HEK293 (cell line): ENCODE measurements around the gene GALNT6.

Experiments
- BCL11A ChIP-seq: fragments of 450-650 bp; formaldehyde crosslinking; IDR thresholded peaks from 2 replicates; pipeline ENCODE4 v1.5.1; 2016; ENCODE audit warnings: low read depth, missing biosample characterization, missing genetic modification characterization
- GLI4 ChIP-seq: fragments of 450-650 bp; formaldehyde crosslinking; IDR thresholded peaks from 2 replicates; pipeline ENCODE4 v1.5.1; 2016; ENCODE audit warnings: missing biosample characterization, missing genetic modification characterization
- GLIS2 ChIP-seq: fragments of 450-650 bp; formaldehyde crosslinking; IDR thresholded peaks from 2 replicates; pipeline ENCODE4 v1.5.1; 2016; ENCODE audit warnings: missing biosample characterization, missing genetic modification characterization
- HOXC10 ChIP-seq: sonication (generic); formaldehyde crosslinking; IDR thresholded peaks from 2 replicates; pipeline ENCODE4 v1.8.1; 2023; ENCODE audit warnings: mild to moderate bottlenecking, missing genetic modification reagents
- HOXD13 ChIP-seq: sonication (generic); formaldehyde crosslinking; IDR thresholded peaks from 2 replicates; pipeline ENCODE4 v1.8.0; 2022; ENCODE audit warnings: missing genetic modification reagents, borderline replicate concordance
- KLF10 ChIP-seq: fragments of 450-650 bp; IDR thresholded peaks from 2 replicates; pipeline ENCODE4 v1.5.1; 2018; ENCODE audit warnings: missing biosample characterization, mild to moderate bottlenecking, missing genetic modification characterization
- KLF9 ChIP-seq: fragments of 450-650 bp; formaldehyde crosslinking; IDR thresholded peaks from 2 replicates; pipeline ENCODE4 v1.5.1; 2016; ENCODE audit warnings: missing biosample characterization, missing genetic modification characterization, low read depth
- PRDM1 ChIP-seq: fragments of 450-650 bp; formaldehyde crosslinking; IDR thresholded peaks from 2 replicates; pipeline ENCODE4; 2016; ENCODE audit warnings: missing biosample characterization, missing genetic modification characterization
- YY2 ChIP-seq: fragments of 450-650 bp; formaldehyde crosslinking; IDR thresholded peaks from 2 replicates; pipeline ENCODE4 v1.5.1; 2016; ENCODE audit warnings: missing biosample characterization, missing genetic modification characterization
- ZBTB10 ChIP-seq: fragments of 450-650 bp; formaldehyde crosslinking; IDR thresholded peaks from 2 replicates; pipeline ENCODE4 v1.5.1; 2016; ENCODE audit warnings: missing biosample characterization, missing genetic modification characterization
- ZBTB21 ChIP-seq: fragments of 450-650 bp; formaldehyde crosslinking; IDR thresholded peaks from 2 replicates; pipeline ENCODE4 v1.5.1; 2017; ENCODE audit warnings: missing biosample characterization, missing genetic modification characterization
- ZBTB7A ChIP-seq: fragments of 450-650 bp; formaldehyde crosslinking; IDR thresholded peaks from 2 replicates; pipeline ENCODE4 v1.5.1; 2016; ENCODE audit warnings: low read depth, missing biosample characterization, missing genetic modification characterization
- ZNF10 ChIP-seq: fragments of 450-650 bp; formaldehyde crosslinking; IDR thresholded peaks from 2 replicates; pipeline ENCODE4 v1.5.1; 2017; ENCODE audit warnings: missing biosample characterization, missing genetic modification characterization
- ZNF112 ChIP-seq: fragments of 450-650 bp; formaldehyde crosslinking; IDR thresholded peaks from 2 replicates; pipeline ENCODE4 v1.5.0; 2017; ENCODE audit warnings: missing biosample characterization, missing genetic modification characterization
- ZNF133 ChIP-seq: fragments of 450-650 bp; formaldehyde crosslinking; IDR thresholded peaks from 2 replicates; pipeline ENCODE4 v1.5.1; 2016; ENCODE audit warnings: missing biosample characterization, missing genetic modification characterization
- ZNF175 ChIP-seq: fragments of 450-650 bp; formaldehyde crosslinking; IDR thresholded peaks from 2 replicates; pipeline ENCODE4 v1.5.1; 2016; ENCODE audit warnings: missing biosample characterization, missing genetic modification characterization
- ZNF223 ChIP-seq: fragments of 450-650 bp; formaldehyde crosslinking; IDR thresholded peaks from 2 replicates; pipeline ENCODE4 v1.5.1; 2016; ENCODE audit warnings: missing biosample characterization, missing genetic modification characterization
- ZNF280D ChIP-seq: fragments of 450-650 bp; formaldehyde crosslinking; IDR thresholded peaks from 2 replicates; pipeline ENCODE4 v1.5.1; 2016; ENCODE audit warnings: missing biosample characterization, missing genetic modification characterization
- ZNF335 ChIP-seq: fragments of 450-650 bp; formaldehyde crosslinking; conservative IDR thresholded peaks from 2 replicates; pipeline ENCODE4 v1.5.1; 2016; ENCODE audit warnings: missing biosample characterization, missing genetic modification characterization
- ZNF404 ChIP-seq: fragments of 450-650 bp; formaldehyde crosslinking; IDR thresholded peaks from 2 replicates; pipeline ENCODE4 v1.5.1; 2017; ENCODE audit warnings: missing biosample characterization, missing genetic modification characterization
- ZNF416 ChIP-seq: fragments of 450-650 bp; formaldehyde crosslinking; IDR thresholded peaks from 2 replicates; pipeline ENCODE4 v1.5.1; 2016; ENCODE audit warnings: missing biosample characterization, missing genetic modification characterization
- ZNF48 ChIP-seq: fragments of 450-650 bp; formaldehyde crosslinking; IDR thresholded peaks from 2 replicates; pipeline ENCODE4 v1.5.1; 2016; ENCODE audit warnings: missing biosample characterization, missing genetic modification characterization
- ZNF510 ChIP-seq: fragments of 450-650 bp; formaldehyde crosslinking; IDR thresholded peaks from 2 replicates; pipeline ENCODE4 v1.5.1; 2018; ENCODE audit warnings: mild to moderate bottlenecking, missing genetic modification characterization, missing biosample characterization; ENCODE audit not compliant: insufficient replicate concordance
- ZNF639 ChIP-seq: fragments of 450-650 bp; formaldehyde crosslinking; IDR thresholded peaks from 2 replicates; pipeline ENCODE4 v1.5.1; 2016; ENCODE audit warnings: missing biosample characterization, missing genetic modification characterization
- ZNF792 ChIP-seq: fragments of 450-650 bp; formaldehyde crosslinking; IDR thresholded peaks from 2 replicates; pipeline ENCODE4 v1.5.1; 2016; ENCODE audit warnings: missing biosample characterization, missing genetic modification characterization
- ZSCAN30 ChIP-seq: fragments of 450-650 bp; IDR thresholded peaks from 2 replicates; pipeline ENCODE4 v1.5.1; 2018; ENCODE audit warnings: missing biosample characterization, mild to moderate bottlenecking, missing genetic modification characterization, moderate library complexity
- TF ChIP-seq, protein P1 (sequence below): fragments of 450-650 bp; formaldehyde crosslinking; IDR thresholded peaks from 2 replicates; pipeline ENCODE4 v1.5.1; 2016; ENCODE audit warnings: missing biosample characterization, missing genetic modification characterization
- TF ChIP-seq, protein P2 (sequence below): fragments of 450-650 bp; formaldehyde crosslinking; IDR thresholded peaks from 2 replicates; pipeline ENCODE4 v1.5.1; 2017; ENCODE audit warnings: missing biosample characterization, missing genetic modification characterization
- TF ChIP-seq, protein P3 (sequence below): fragments of 450-650 bp; formaldehyde crosslinking; IDR thresholded peaks from 2 replicates; pipeline ENCODE4 v1.5.1; 2016; ENCODE audit warnings: missing biosample characterization, missing genetic modification characterization

The GALNT6 gene

DNA sequence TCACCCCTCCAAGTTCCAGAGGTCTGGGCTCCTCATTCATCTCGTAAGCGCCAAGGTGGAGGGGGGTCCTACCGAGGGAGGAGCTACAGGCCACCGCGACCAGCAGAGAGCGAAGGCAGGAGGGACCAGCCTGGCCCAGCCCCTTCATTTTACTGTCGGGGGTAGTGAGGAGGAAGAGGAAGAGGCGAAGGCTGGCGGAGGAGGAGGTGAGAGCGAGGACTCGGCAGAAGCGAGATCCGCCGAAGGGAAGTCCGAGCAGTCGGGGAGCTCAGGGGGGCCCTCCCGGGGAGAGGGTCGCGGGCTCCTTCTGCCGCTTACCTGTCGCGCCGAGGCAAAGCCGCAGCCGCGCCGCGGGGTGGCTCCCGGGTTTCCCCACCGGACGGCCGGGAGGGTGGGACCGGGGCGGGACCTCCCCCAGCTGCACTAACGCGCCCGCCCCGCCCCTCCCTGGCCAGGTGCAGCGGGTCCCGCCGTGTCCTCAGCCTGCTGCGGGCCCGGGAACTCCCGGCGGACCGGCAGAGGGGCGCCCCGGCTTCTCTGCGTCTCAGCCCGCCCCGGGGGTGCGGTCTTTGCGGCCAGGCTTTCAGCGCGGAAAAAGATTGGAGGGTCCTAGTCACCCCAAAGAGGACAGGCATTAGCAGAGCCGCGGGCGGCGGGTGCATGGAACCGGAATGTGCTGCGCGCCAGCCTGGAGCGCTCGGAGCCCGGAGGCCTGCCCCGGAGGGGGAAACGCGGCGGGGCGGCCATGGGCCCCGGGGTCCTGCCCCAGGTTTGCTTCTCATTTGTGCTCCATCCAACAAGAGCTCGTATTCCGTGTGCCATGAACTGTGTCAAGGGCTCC, at the start of gene GALNT6 (continued):
- TF ChIP-seq GLIS2 (tag by site-specific recombination) (peak; percentile 97), ZNF280D (tag by site-specific recombination) (no peak), ZBTB10 (tag by site-specific recombination) (0 out of 2 replicates have a peak, but pooled peaks have one; percentile 18), ZNF792 (no peak), ZNF510 (tag by site-specific recombination) (no peak), ZNF223 (no peak), ZNF10 (tag by site-specific recombination) (0 out of 2 replicates have a peak, but pooled peaks have one; percentile 11), ZBTB7A (tag by site-specific recombination) (peak; percentile 31; the same call in 1 of the 2 replicates), ZNF416 (tag by site-specific recombination) (no peak), GLI4 (tag by site-specific recombination) (no peak), YY2 (tag by site-specific recombination) (no peak), ZNF48 (no peak), ZNF335 (tag by site-specific recombination) (peak; percentile 87), ZNF175 (tag by site-specific recombination) (no peak), BCL11A (tag by site-specific recombination) (no peak), ZNF404 (tag by site-specific recombination) (no peak), KLF10 (tag by site-specific recombination) (peak; percentile 75), ZSCAN30 (tag by site-specific recombination) (0 out of 2 replicates have a peak, but pooled peaks have one; percentile 12), ZNF639 (tag by site-specific recombination) (no peak), ZBTB21 (no peak), HOXC10 (CRISPR knock-in tag) (no peak), ZNF133 (tag by site-specific recombination) (no peak), KLF9 (tag by site-specific recombination) (peak; percentile 76), PRDM1 (tag by site-specific recombination) (no peak), ZNF112 (no peak), HOXD13 (no peak)
- TF ChIP-seq, protein P1, sequence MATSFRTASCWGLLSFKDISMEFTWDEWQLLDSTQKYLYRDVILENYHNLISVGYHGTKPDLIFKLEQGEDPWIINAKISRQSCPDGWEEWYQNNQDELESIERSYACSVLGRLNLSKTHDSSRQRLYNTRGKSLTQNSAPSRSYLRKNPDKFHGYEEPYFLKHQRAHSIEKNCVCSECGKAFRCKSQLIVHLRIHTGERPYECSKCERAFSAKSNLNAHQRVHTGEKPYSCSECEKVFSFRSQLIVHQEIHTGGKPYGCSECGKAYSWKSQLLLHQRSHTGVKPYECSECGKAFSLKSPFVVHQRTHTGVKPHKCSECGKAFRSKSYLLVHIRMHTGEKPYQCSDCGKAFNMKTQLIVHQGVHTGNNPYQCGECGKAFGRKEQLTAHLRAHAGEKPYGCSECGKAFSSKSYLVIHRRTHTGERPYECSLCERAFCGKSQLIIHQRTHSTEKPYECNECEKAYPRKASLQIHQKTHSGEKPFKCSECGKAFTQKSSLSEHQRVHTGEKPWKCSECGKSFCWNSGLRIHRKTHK (tag by site-specific recombination), result no peak
- TF ChIP-seq, protein P2, sequence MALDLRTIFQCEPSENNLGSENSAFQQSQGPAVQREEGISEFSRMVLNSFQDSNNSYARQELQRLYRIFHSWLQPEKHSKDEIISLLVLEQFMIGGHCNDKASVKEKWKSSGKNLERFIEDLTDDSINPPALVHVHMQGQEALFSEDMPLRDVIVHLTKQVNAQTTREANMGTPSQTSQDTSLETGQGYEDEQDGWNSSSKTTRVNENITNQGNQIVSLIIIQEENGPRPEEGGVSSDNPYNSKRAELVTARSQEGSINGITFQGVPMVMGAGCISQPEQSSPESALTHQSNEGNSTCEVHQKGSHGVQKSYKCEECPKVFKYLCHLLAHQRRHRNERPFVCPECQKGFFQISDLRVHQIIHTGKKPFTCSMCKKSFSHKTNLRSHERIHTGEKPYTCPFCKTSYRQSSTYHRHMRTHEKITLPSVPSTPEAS (tag by site-specific recombination), result no peak
- TF ChIP-seq, protein P3, sequence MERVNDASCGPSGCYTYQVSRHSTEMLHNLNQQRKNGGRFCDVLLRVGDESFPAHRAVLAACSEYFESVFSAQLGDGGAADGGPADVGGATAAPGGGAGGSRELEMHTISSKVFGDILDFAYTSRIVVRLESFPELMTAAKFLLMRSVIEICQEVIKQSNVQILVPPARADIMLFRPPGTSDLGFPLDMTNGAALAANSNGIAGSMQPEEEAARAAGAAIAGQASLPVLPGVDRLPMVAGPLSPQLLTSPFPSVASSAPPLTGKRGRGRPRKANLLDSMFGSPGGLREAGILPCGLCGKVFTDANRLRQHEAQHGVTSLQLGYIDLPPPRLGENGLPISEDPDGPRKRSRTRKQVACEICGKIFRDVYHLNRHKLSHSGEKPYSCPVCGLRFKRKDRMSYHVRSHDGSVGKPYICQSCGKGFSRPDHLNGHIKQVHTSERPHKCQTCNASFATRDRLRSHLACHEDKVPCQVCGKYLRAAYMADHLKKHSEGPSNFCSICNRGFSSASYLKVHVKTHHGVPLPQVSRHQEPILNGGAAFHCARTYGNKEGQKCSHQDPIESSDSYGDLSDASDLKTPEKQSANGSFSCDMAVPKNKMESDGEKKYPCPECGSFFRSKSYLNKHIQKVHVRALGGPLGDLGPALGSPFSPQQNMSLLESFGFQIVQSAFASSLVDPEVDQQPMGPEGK (tag by site-specific recombination), result peak; percentile 65
